Breast epithelium (tissue), 3 donors: ENCODE measurements around the gene NECAP2.

Experiments used
- CTCF ChIP-seq, 3 donors: fragments of 450-650 bp; IDR thresholded peaks; one replicate each; pipeline ENCODE4 v1.5.1; 2016 to 2017; ENCODE audit warnings: antibody characterized with exemption in 3 of 3, mild to moderate bottlenecking in 3 of 3, moderate library complexity in 3 of 3
- POLR2A ChIP-seq: fragments of 450-650 bp; IDR thresholded peaks from one replicate; pipeline ENCODE4 v1.6.1; 2016; ENCODE audit warnings: antibody characterized with exemption, mild to moderate bottlenecking, moderate library complexity

GRCh38 chr1:16443975-16444770 lies 3.6 kb downstream of the NECAP2 start:
- TF ChIP-seq CTCF (IDR thresholded peaks at IDR 0.05) (no peak), POLR2A (no peak)
